ENCODE data around the gene SFMBT1.

GRCh38 chr3:52882377-52882776 is 163.5 kb downstream of the SFMBT1 start:
- TF ChIP-seq EZH2 (IDR thresholded peaks at IDR 0.05; ENCODE audit: borderline replicate concordance, low read length) (no peak), CTCF (IDR thresholded peaks at IDR 0.05; ENCODE audit: low read length) (no peak)
